GM15510 (cell line): Measurements from ENCODE around the gene SDK1.

Source experiments
- POLR2A ChIP-seq: IDR thresholded peaks from 3 replicates; pipeline ENCODE4 v1.6.1; 2011; ENCODE audit warnings: borderline replicate concordance; ENCODE audit not compliant: insufficient read length; ENCODE audit errors: extremely low read depth

Gene SDK1

GRCh38 chr7:4181446-4181845 is 880.4 kb downstream of the SDK1 start:
- no peak for TF ChIP-seq POLR2A

- no peak for TF ChIP-seq POLR2A
Observed at GRCh38 chr7:4182605-4183300, 881.7 kb downstream of the SDK1 start.

- no peak for TF ChIP-seq POLR2A
Observed at GRCh38 chr7:4184653-4185052, 883.6 kb downstream of the SDK1 start.

- no peak for TF ChIP-seq POLR2A
Observed at GRCh38 chr7:4185136-4185535, 884.1 kb downstream of the SDK1 start.

- no peak for TF ChIP-seq POLR2A
Observed at GRCh38 chr7:4185721-4186512, 884.9 kb downstream of the SDK1 start.

GRCh38 chr7:4186513-4186780 is 885.4 kb downstream of the SDK1 start:
- TF ChIP-seq POLR2A = no peak

- no peak for TF ChIP-seq POLR2A
Observed at GRCh38 chr7:4188651-4189050, 887.6 kb downstream of the SDK1 start.

- no peak for TF ChIP-seq POLR2A
Observed at GRCh38 chr7:4189131-4189570, 888.1 kb downstream of the SDK1 start.

- no peak for TF ChIP-seq POLR2A
Observed at GRCh38 chr7:4190010-4190981, 889.2 kb downstream of the SDK1 start.

- TF ChIP-seq POLR2A = no peak
Observed at GRCh38 chr7:4191046-4191445, 890.0 kb downstream of the SDK1 start.

- TF ChIP-seq POLR2A = no peak
Observed at GRCh38 chr7:4191525-4191924, 890.5 kb downstream of the SDK1 start.

GRCh38 chr7:4195660-4196059 is 894.6 kb downstream of the SDK1 start:
- TF ChIP-seq POLR2A = no peak

GRCh38 chr7:4196121-4196819 is 895.2 kb downstream of the SDK1 start:
- TF ChIP-seq POLR2A = no peak

GRCh38 chr7:4198301-4198700 is 897.2 kb downstream of the SDK1 start:
- TF ChIP-seq POLR2A = no peak
